AG04450 (cell line): ENCODE data around the gene ACTR5. TPM values are rescaled to one million over a fixed set of nuclear protein-coding genes. Genes with fewer than 3 reads are reported as not detected.

Experiments
- CTCF ChIA-PET: fragments of 300-600, 350-600 bp; formaldehyde crosslinking; extraction: SDS; loops from one replicate; lab custom pipeline; 2022; ENCODE audit warnings: antibody characterized with exemption, inconsistent platforms; lab: Charles Lee
- POLR2A ChIA-PET: fragments of 350-600 bp; formaldehyde crosslinking; extraction: SDS; loops from one replicate; lab custom pipeline; 2021; ENCODE audit warnings: antibody characterized with exemption, inconsistent platforms; lab: Yijun Ruan, JAX
- DNase-seq: peaks from one replicate; pipeline ENCODE4 v3.0.0-alpha.2; 2011; ENCODE audit warnings: low read depth, low spot score
- H3K27ac ChIP-seq: one replicate; pipeline ENCODE4 v1.5.1; 2012; ENCODE audit warnings: low read depth, low read length, control low read depth
- H3K27me3 ChIP-seq: one replicate; pipeline ENCODE4 v1.6.0; 2012; ENCODE audit warnings: low read length; ENCODE audit not compliant: control insufficient read depth, insufficient read depth
- H3K4me3 ChIP-seq: 2 replicates; pipeline ENCODE4 v1.5.1; 2011; ENCODE audit warnings: mild to moderate bottlenecking, low read depth, low read length, control low read depth
- H3K9me3 ChIP-seq: 2 replicates; pipeline ENCODE4 v1.5.1; 2012; ENCODE audit warnings: low read length; ENCODE audit not compliant: control insufficient read depth, insufficient read depth
- CTCF ChIP-seq: IDR thresholded peaks from 2 replicates; pipeline ENCODE4 v1.5.1; 2011; ENCODE audit warnings: low read depth, low read length, control low read depth, inconsistent platforms
- polyA plus RNA-seq: library from polyadenylated mRNA; depleted of rRNA; stranded (reverse); fragments of >200 nt; gene quantifications from 2 replicates; pipeline ENCODE4 v1.2.3, GENCODE V29; 2011

Gene ACTR5
- polyA plus RNA-seq, 1 experiment: 6.1 TPM

GRCh38 chr20:38725931-38726803 lies 22.1 kb upstream of the ACTR5 start:
- TF ChIP-seq CTCF: peak; percentile 51
- H3K9me3 ChIP-seq: peaks cover 29% of the 10 kb centered on the region; the same call in 1 of the 2 replicates
- no peak for DNase-seq
- no peak overlapping the region for H3K27ac ChIP-seq
- no peak overlapping the region for H3K4me3 ChIP-seq
- ChIA-PET POLR2A (interaction anchor here (0.6 kb wide), 1 partner anchor 203 kb away, joined by 6 read pairs; no protein-coding TSS in a partner anchor), CTCF (interaction anchor here (0.9 to 1.4 kb wide), 4 partner anchors 25 to 159 kb away, joined by 3 to 4 read pairs (median 3); no protein-coding TSS in a partner anchor)
- H3K27me3 ChIP-seq: peaks cover 95% of the 10 kb centered on the region

GRCh38 chr20:38726804-38727606 lies 21.3 kb upstream of the ACTR5 start:
- Histone ChIP-seq H3K27me3 (peaks cover 97% of the 10 kb centered on the region), H3K9me3 (peaks cover 29% of the 10 kb centered on the region; the same call in 1 of the 2 replicates), H3K27ac (no peak overlapping the region), H3K4me3 (no peak overlapping the region)
- CTCF ChIA-PET: interaction anchor here (1.4 kb wide), 1 partner anchor 26 kb away, joined by 4 read pairs; no protein-coding TSS in a partner anchor
- DNase-seq: no peak
- POLR2A ChIA-PET: no interaction called here
- TF ChIP-seq CTCF: 0 out of 2 replicates have a peak, but pooled peaks have one; percentile 7

GRCh38 chr20:38727607-38728190 lies 20.6 kb upstream of the ACTR5 start:
- ChIA-PET POLR2A (no interaction called here), CTCF (no interaction called here)
- no peak for DNase-seq
- no peak overlapping the region for H3K4me3 ChIP-seq
- peaks cover 93% of the 10 kb centered on the region for H3K27me3 ChIP-seq
- no peak overlapping the region for H3K27ac ChIP-seq
- H3K9me3 ChIP-seq: peaks cover 29% of the 10 kb centered on the region; the same call in 1 of the 2 replicates
- no peak for TF ChIP-seq CTCF

- no peak for TF ChIP-seq CTCF
- ChIA-PET CTCF (interaction anchor here (1.3 kb wide), 1 partner anchor 9 kb away, joined by 3 read pairs; no protein-coding TSS in a partner anchor), POLR2A (no interaction called here)
- DNase-seq: no peak
- Histone ChIP-seq H3K27ac (no peak overlapping the region), H3K9me3 (peaks cover 29% of the 10 kb centered on the region; the same call in 1 of the 2 replicates), H3K4me3 (no peak overlapping the region), H3K27me3 (peaks cover 90% of the 10 kb centered on the region)
Observed at GRCh38 chr20:38728191-38728781, 20.0 kb upstream of the ACTR5 start.
